Activated CD8-positive, alpha-beta T cell treated with anti-CD3 and anti-CD28 coated beads for 36 hours (primary cell): ENCODE results near the gene PLEKHN1. TPM values are rescaled to one million over a fixed set of nuclear protein-coding genes. Genes with fewer than 3 reads are reported as not detected.

Source experiments
- ATAC-seq: fragments of 200-7000 bp; cut with Tn5 transposase; one replicate; pipeline ENCODE4 v1.10.0; 2021; ENCODE audit warnings: mild to moderate bottlenecking, moderate library complexity
- CTCF ChIA-PET: fragments of 350-600 bp; sonication (Branson Sonifier 250); formaldehyde crosslinking; loops from one replicate; lab custom pipeline; 2021; ENCODE audit warnings: antibody characterized with exemption; lab: Charles Lee
- POLR2A ChIA-PET: fragments of 350-600 bp; sonication (Branson Sonifier 250); formaldehyde crosslinking; loops from one replicate; lab custom pipeline; 2021; ENCODE audit warnings: antibody characterized with exemption; lab: Charles Lee
- DNase-seq: peaks from one replicate; pipeline ENCODE4 v3.0.0-alpha.2; 2020
- H3K27ac Mint-ChIP-seq: one replicate; pipeline ENCODE4 v1.8.0; 2021; ENCODE audit warnings: mild to moderate bottlenecking, mixed read lengths
- H3K27me3 Mint-ChIP-seq: one replicate; pipeline ENCODE4 v1.8.0; 2021; ENCODE audit warnings: mixed read lengths
- H3K36me3 Mint-ChIP-seq: one replicate; pipeline ENCODE4 v1.8.0; 2021; ENCODE audit warnings: low read depth, mixed read lengths
- H3K4me1 Mint-ChIP-seq: one replicate; pipeline ENCODE4 v1.8.0; 2021; ENCODE audit warnings: low read depth, mixed read lengths
- H3K4me3 Mint-ChIP-seq: one replicate; pipeline ENCODE4 v1.8.0; 2021; ENCODE audit warnings: mild to moderate bottlenecking, moderate library complexity, mixed read lengths
- H3K9me3 Mint-ChIP-seq: one replicate; pipeline ENCODE4 v1.8.0; 2021; ENCODE audit warnings: mixed read lengths
- CTCF ChIP-seq: fragments of 200-600 bp; IDR thresholded peaks from one replicate; pipeline ENCODE4 v1.8.0; 2022; ENCODE audit warnings: antibody characterized with exemption, mild to moderate bottlenecking
- intact Hi-C: fragments of 100-400 bp; cut with micrococcal nuclease; formaldehyde crosslinking; loops from one replicate; pipeline ENCODE4 v1.10.0; 2022
- total RNA-seq, 2 experiments: library from RNA; stranded (reverse); gene quantifications; one replicate each; pipeline ENCODE4 v1.2.3, GENCODE V29; 2021

PLEKHN1 gene
- total RNA-seq, 2 experiments from 2014 or later: 1.0 to 1.3 TPM

- Mint-ChIP-seq H3K27ac (no peak overlapping the region), H3K36me3 (no peaks in the 10 kb centered on the region), H3K27me3 (peaks cover 17% of the 10 kb centered on the region), H3K4me1 (no peaks in the 10 kb centered on the region), H3K4me3 (no peak overlapping the region), H3K9me3 (no peaks in the 10 kb centered on the region)
- TF ChIP-seq CTCF: no peak
- ChIA-PET CTCF (no interaction called here), POLR2A (no interaction called here)
- no peak for DNase-seq
- intact Hi-C loops: no loop called here
- no peak for ATAC-seq
Observed at GRCh38 chr1:933603-933940, 32.7 kb upstream of the PLEKHN1 start.

DNA sequence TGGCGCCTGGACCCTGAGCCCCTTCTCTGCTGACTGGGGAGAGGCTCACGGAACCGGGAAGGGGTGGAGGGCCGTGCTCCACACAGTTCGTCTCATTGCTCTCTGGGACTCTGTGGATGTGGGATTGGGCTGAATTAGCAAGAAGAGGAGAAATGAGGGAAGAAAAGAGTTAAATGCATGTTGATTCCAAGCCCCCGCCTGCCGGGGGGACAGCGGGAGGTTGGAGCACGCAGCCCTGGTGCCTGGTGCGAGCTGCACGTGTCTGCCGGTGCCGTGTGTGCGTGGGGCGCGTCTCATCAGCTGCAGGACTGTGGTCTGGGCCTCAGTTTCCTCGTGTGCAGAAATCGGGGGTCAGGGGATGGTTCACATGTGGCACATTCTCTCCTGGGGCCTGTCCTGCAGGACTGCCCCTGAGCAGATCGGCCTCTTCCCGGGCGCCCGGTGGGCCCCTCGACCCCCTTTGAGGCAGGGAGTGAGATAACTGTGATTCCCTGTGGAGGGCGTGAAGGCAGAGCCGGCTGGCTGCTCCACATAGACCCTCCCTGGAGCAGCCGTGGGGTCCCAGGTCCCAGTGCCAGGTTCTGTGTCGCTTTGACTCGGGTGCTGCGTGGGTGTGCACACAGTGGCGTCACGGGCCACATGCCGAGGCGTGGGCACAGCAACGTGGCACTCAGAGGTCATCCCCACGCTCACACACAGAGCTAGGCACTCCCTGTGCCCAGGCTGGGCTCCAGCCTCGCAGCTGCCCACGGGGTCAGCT lies 31.1 kb upstream of the PLEKHN1 start:
- H3K27me3 Mint-ChIP-seq: peaks cover 23% of the 10 kb centered on the region
- H3K36me3 Mint-ChIP-seq: no peaks in the 10 kb centered on the region
- H3K9me3 Mint-ChIP-seq: no peaks in the 10 kb centered on the region
- no peaks in the 10 kb centered on the region for H3K4me1 Mint-ChIP-seq
- no peak overlapping the region for H3K4me3 Mint-ChIP-seq
- POLR2A ChIA-PET: no interaction called here
- CTCF ChIA-PET: no interaction called here
- H3K27ac Mint-ChIP-seq: no peak overlapping the region
- intact Hi-C loops: no loop called here
- no peak for TF ChIP-seq CTCF
- ATAC-seq: no peak
- no peak for DNase-seq

- TF ChIP-seq CTCF: no peak
Observed at GRCh38 chr1:935751-936231, 30.5 kb upstream of the PLEKHN1 start.

GRCh38 chr1:936348-937264 lies 29.7 kb upstream of the PLEKHN1 start:
- no peak for TF ChIP-seq CTCF
- H3K4me1 Mint-ChIP-seq: peaks cover 4% of the 10 kb centered on the region
- H3K27me3 Mint-ChIP-seq: peaks cover 31% of the 10 kb centered on the region
- intact Hi-C loops: no loop called here
- DNase-seq (no peak), ATAC-seq (no peak)
- H3K27ac Mint-ChIP-seq: no peak overlapping the region
- ChIA-PET POLR2A (no interaction called here), CTCF (no interaction called here)
- no peaks in the 10 kb centered on the region for H3K9me3 Mint-ChIP-seq
- no peaks in the 10 kb centered on the region for H3K36me3 Mint-ChIP-seq
- H3K4me3 Mint-ChIP-seq: no peak overlapping the region

More at GRCh38 chr1:935751-936231, 30.5 kb upstream of the PLEKHN1 start:
- Mint-ChIP-seq H3K36me3 (no peaks in the 10 kb centered on the region), H3K9me3 (no peaks in the 10 kb centered on the region), H3K4me1 (no peaks in the 10 kb centered on the region), H3K27me3 (peaks cover 26% of the 10 kb centered on the region), H3K27ac (no peak overlapping the region), H3K4me3 (no peak overlapping the region)
- ATAC-seq (no peak), DNase-seq (no peak)
- intact Hi-C loops: no loop called here
- CTCF ChIA-PET: no interaction called here
- POLR2A ChIA-PET: no interaction called here
